GM08714 (cell line): ENCODE measurements around the gene EEF2K.

Experiments used
- H3K4me3 ChIP-seq: fragments of 200-500 bp; sonication (Bioruptor generic); 2 replicates; pipeline ENCODE4 v1.5.1; 2014; ENCODE audit warnings: mild to moderate bottlenecking, low read length, inconsistent platforms
- ZNF274 ChIP-seq: IDR thresholded peaks from 2 replicates; pipeline ENCODE4 v1.6.1; 2012; ENCODE audit warnings: mild to moderate bottlenecking, low read depth, low read length

Gene EEF2K

DNA sequence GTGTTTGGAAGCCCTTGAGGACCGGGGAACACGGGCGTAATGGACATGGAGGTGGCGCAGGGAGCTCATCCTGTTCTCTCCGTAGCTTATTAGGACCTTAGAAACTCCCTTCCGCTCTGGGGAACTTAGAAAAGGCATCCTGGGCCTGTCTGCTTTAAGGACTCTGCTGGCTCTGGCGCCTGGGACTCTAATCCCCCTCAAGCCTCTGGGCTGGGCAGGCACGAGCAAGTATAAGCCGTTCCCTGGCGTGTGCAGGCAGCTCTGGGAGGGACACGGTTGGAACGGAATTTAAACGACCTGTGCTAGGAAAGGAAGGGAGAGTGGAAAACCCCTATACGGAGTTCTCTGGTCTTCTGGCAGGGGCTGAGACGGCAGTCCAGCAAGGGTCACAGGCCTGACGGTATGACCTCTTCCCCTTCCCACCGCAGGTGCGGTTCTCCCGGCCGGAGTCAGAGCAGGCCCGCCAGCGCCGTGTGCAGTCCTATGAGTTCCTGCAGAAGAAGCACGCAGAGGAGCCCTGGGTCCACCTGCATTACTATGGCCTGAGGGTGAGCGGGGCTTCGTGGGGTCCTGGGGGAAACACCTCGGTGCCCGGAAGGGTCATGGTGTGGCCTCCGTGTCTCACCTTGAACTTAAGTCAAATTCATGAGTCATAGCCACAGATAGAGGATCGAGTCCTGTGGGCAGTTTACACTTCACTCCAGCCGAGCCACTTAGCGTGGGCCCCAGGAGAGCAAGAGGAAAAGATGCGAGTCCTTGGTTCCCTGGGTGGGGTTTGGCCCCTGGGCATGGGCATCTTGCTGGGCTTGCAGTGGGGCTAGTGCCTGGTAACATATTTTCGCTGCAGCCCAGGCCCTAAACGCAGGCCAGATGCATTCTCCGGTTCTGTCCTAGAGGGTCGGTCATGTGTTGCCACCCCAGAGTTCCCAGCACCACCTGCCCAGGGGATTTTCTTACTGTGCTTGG lies 108.9 kb downstream of the EEF2K start:
- TF ChIP-seq ZNF274: no peak
- no peak overlapping the region for H3K4me3 ChIP-seq

DNA sequence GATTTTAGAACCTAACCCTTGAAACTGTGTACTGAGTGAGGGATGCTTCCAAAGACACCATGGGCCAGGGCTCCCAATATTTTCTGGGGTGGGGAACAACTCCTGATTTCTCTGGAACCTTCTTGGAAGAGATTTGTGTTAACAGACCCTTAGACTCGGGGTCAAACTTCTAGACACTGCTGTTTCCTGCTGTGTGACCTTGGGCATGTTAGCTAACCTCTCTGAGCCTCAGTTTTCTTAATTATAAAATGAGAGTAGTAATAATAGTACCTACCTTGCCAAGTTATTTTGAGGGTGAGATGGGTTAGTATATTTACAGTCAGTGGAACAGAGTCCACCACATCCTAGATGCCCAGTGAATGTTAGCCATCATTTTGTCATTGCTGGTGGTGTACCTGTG lies 109.9 kb downstream of the EEF2K start:
- no peak for TF ChIP-seq ZNF274
- H3K4me3 ChIP-seq: no peak overlapping the region

DNA sequence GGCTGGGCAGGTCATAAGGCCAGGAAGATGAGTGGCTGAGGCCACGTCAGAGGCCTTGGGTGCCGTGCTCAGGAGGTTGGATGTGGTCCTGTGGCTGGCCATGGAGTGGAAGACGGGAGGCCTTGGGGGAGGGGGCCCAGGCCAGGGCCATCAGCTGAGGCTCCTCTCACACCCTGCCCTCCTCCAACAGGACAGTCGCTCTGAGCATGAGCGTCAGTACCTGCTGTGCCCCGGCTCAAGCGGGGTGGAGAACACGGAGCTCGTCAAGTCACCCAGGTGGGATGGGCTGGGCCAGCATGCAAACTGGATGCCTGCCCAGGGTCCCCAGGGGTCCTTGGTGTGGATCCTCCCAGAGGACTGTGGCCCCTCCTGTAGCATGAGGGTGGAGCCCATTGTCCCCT lies 110.3 kb downstream of the EEF2K start:
- TF ChIP-seq ZNF274: no peak
- no peak overlapping the region for H3K4me3 ChIP-seq

DNA sequence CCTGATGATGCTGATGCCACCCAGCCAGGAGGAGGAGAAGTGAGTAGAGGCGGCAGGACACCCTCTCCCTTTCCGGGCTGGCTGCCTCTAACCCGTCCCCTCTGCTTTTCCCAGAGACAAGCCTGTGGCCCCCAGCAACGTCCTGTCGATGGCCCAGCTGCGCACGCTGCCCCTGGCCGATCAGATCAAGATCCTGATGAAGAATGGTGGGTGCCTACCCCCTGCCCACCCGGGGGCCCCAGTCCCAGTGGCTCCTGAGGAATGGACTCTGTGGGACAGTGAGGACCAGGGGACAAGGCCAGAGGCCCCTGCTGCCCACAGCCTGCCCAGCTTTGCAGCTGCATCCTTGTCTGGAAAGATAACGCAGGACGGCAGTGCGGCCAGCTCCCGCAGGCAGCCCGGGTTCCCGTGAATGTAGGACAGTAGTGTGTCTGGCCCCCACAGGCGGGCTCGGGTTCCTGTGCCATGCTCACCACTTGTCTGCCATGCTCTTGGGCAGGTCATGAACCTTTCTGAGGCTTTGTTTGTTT lies 111.0 kb downstream of the EEF2K start:
- H3K4me3 ChIP-seq: no peak overlapping the region
- no peak for TF ChIP-seq ZNF274

DNA sequence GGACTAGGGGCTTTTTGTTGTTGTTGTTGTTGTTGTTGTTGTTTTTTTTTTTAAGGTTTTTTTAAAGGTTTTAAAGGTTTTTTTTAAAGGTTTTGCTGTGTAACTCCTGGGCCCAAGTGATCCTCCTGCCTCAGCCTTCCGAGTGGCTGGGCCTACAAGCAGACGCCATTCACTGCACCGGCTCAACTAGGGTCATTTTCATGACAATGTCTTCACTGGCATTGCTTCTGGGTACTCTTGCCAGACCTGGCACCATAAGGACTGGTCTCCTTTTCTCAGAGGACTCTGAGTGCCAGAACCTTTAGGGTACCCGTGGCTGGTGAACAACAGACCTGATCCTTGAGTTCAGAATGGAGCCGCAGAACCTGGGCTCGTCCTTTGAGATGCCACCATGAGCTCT lies 111.5 kb downstream of the EEF2K start:
- no peak overlapping the region for H3K4me3 ChIP-seq
- TF ChIP-seq ZNF274: no peak

DNA sequence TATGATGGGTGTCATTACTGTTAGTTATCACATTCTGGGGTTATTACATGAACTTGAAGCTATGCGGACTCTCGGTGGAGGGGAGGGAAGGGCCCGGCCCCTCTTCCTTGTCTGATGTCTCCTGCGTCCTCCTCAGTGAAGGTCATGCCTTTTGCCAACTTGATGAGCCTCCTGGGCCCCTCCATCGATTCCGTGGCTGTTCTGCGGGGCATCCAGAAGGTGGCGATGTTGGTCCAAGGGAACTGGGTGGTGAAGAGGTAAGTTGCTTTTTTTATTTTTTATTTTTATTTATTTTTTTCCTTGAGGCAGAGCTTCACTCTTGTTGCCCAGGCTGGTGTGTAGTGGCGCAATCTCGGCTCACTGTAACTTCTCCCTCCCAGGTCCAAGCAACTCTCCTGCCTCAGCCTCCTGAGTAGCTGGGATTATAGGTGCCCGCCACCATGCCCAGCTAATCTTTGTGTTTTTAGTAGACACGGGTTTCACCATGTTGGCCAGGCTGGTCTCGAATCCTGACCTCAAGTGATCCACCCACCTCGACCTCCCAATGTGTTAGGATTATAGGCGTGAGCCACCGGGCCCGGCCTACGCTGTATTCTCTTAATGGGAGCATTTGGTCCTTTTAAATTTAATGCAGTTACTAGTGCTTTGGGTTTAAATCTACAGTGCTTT lies 112.7 kb downstream of the EEF2K start:
- H3K4me3 ChIP-seq: no peak overlapping the region
- TF ChIP-seq ZNF274: no peak

DNA sequence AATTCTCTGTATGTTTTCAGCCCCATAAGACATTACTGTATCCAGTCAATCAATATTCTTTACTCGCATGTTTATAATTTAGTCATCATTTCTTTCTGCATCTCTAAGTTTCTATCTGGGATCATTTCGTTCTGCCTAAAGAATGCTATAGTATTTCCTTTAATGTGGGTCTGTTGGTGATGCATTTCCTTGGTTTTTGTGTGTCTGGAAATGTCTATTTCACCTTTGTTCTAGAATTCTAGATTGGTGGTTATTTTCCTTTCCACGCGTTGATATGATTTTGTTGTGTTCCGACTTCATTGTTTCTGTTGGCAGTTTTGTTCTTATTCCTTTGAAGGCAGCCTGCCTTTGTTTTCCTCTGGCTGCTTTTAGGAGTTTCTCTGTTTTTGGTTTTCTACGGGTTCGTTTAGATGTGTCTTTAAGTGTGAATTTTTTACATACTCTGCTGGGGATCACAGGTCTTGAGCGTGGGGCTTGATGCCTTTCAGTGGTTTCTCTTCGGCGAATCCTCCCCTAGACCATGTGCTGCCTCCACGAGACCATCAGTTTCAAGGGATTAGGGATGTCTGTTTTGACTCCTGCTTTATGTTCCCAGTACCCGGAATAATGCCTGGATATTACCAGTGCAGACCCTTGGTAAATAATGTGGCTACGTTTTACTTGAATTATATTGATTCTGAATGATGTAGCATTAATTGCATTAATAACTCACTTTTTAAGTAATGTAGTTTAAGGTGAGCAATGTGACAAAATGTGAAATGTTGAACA lies 114.7 kb downstream of the EEF2K start:
- no peak overlapping the region for H3K4me3 ChIP-seq
- no peak for TF ChIP-seq ZNF274

DNA sequence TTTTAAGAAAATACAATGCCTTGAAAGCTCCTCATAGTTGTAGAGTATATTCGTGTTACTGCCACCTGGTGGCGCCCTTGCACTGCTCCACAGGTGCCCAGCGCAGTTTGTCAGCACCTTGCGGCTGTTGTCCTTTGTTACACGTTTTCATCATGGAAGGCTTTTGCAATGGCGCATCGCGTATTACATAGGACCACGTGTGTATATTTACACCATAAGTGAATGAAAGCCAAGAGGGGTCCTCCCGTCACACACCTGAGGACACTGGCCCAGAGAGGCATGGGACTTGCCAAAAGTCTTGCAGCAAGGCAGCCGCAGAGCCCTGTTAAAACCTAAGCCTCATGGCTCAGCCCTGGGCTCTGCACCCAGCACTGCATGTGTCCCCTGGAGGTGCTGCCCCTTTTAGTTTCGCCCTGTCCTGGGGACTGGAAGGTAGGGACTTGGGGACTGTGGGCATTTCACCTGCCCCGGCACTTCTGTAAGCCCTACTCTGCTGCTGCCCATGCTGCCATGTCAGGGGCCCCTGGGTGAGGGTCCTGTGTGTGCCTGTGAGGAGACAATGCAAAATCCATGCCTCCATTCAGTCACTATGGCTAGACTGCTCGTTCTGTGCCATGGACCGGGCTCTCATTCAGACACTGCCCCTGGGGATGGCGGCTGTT lies 115.4 kb downstream of the EEF2K start:
- TF ChIP-seq ZNF274: no peak

DNA sequence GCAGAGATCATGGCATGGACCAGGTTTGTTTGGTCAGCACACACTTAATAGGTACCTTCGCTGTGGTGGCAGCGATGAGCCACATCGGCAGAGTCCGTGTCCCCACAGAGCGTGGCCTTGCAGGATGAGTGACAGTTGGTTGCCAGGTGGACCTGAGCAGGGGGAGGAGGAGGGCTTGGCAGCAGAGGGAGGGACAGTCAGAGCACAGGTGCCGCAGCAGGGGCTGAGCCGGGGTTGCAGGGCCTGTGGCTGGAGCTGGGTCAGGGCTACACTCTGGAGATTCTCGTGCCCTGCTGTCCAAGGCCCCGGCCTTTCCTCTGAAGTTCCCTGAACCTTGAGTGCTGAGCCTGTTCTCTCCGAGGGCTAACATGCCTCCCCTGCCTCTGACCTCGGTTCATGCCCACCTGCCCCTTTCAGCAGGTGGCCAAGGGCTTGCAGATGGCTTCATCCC lies 116.0 kb downstream of the EEF2K start:
- TF ChIP-seq ZNF274: no peak
- no peak overlapping the region for H3K4me3 ChIP-seq

More for the DNA sequence above, 115.4 kb downstream of the EEF2K start:
- H3K4me3 ChIP-seq: no peak overlapping the region

DNA sequence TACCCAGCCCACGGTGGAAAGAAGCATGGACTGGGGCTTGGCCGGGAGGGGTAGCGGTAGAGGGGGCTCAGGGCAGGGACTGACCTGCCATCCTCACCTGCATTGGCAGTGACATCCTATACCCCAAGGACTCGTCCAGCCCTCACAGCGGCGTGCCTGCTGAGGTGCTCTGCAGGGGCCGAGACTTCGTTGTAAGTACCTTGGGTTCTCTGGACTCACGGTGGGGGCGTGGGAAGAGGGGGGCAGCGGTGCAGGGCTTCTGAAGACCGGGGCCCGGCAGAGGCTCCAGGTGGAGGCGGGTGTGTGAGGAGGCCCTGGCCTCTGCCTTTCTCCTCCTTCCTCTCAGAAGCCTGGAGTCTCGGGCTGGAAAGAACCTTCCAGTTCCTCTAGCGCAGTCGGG lies 116.7 kb downstream of the EEF2K start:
- no peak overlapping the region for H3K4me3 ChIP-seq
- no peak for TF ChIP-seq ZNF274

DNA sequence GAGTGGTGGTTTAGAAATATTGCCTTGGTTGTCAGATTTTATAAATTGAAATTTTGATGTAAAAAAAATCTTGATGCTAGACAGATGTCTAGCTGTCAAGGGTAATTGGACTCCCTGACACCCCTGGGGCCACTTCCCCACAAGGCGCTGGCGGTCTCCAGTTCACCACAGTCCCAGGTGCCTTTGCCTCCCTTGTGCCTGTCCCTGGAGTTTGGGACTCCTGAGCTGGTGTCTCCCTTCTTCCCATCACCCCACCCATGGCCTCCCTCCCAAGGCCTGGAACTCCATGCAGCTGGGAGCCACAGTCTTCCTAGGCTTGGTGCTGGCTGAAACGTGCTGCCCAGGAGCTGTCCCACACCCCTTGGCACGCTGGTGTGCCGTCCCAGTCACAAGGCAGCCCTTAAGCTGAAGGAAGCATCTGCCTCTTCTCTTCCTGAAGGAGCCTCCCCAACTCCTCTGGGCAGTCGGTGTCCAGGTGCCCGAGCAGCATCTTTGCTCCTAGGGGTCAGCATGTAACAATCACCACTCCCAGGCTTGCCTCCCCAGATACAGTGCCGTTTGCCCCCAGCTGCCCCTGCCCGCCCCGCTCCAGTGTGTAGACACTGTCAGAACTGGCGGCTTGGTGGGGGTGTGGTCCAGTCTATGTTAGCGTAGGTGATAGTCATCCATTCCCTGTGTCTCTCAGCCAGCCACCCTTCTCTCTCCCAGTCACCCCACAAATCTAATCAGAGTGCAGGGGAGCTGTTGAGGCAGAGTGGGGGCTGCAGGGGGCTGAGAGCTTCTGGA lies 117.3 kb downstream of the EEF2K start:
- TF ChIP-seq ZNF274: no peak
- H3K4me3 ChIP-seq: no peak overlapping the region

DNA sequence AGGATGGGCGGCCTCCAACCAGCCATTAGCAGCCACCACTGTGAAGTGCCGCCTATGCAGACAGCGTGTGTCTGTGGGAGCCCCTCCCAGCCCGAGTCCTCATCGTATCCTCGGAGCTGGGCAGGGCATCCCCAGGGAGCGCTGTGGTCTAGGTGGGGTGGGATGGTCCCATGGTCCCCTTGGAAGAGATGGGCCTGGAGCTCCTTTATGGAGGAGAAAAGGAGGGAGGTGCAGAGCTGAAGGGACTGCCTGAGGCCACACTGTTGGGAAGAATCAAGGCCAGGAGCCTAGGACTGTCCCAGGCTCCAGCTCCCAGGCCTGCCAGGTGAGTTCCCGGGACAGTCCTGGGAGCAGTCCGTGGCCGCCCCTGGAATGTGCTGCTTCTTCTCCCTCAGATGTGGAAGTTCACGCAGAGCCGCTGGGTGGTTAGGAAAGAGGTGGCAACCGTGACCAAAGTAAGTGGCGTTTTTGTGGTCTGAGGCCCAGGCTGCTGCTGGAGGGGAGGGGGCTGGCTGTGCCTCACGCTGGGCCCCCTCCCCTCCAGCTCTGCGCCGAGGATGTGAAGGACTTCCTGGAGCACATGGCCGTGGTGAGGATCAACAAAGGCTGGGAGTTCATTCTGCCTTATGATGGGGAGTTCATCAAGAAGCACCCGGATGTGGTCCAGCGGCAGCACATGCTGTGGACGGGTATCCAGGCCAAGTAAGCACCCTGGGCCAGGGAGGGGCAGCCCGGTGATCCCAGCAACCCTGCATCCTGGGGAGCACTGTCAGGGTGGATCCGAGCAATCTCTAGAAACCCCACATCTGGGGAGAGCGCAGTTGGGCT lies 118.1 kb downstream of the EEF2K start:
- no peak overlapping the region for H3K4me3 ChIP-seq
- no peak for TF ChIP-seq ZNF274
